Measurements from ENCODE around the gene KYNU.

DNA sequence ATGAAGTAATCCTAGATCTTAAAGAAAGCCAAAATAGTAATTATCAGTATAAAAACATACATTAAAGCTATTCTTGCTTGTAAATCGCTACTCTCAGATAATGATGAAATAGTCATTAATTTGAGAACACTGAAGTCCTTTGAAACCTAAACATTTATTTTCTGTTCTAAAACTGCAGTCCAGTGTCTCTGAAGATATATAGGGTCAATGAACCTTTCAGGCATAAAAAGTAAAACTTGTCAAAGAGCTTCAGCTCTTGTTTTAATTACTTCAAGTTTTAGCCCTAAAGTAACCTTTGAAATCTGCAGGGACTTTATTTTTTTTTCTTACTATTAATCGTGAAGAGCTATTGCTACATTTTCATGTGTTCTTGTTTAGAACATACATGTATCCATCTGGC, 116.3 kb downstream of the KYNU start:
- TF ChIP-seq, protein P1, sequence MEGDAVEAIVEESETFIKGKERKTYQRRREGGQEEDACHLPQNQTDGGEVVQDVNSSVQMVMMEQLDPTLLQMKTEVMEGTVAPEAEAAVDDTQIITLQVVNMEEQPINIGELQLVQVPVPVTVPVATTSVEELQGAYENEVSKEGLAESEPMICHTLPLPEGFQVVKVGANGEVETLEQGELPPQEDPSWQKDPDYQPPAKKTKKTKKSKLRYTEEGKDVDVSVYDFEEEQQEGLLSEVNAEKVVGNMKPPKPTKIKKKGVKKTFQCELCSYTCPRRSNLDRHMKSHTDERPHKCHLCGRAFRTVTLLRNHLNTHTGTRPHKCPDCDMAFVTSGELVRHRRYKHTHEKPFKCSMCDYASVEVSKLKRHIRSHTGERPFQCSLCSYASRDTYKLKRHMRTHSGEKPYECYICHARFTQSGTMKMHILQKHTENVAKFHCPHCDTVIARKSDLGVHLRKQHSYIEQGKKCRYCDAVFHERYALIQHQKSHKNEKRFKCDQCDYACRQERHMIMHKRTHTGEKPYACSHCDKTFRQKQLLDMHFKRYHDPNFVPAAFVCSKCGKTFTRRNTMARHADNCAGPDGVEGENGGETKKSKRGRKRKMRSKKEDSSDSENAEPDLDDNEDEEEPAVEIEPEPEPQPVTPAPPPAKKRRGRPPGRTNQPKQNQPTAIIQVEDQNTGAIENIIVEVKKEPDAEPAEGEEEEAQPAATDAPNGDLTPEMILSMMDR (IDR thresholded peaks at IDR 0.05), result no peak
- TF ChIP-seq POLR2AphosphoS5 (IDR thresholded peaks at IDR 0.05), result no peak
- TF ChIP-seq POLR2A (IDR thresholded peaks at IDR 0.05), result no peak
